Measurements from ENCODE around the gene PTPRK.

The PTPRK gene

GRCh38 chr6:128139519-128139918, 380.9 kb downstream of the PTPRK start:
- DNase-seq (ENCODE audit: low read depth, low spot score) = no peak

GRCh38 chr6:128138694-128139093, 381.7 kb downstream of the PTPRK start:
- DNase-seq (ENCODE audit: low read depth, low spot score) = no peak

- DNase-seq (ENCODE audit: low read depth, low spot score) = no peak
Measured at GRCh38 chr6:128135325-128135724, 385.1 kb downstream of the PTPRK start.

- peak; percentile 55 for DNase-seq (ENCODE audit: low read depth, low spot score)
Measured at GRCh38 chr6:128131566-128131965, 388.8 kb downstream of the PTPRK start.

GRCh38 chr6:128131036-128131435, 389.4 kb downstream of the PTPRK start:
- no peak for DNase-seq (ENCODE audit: low read depth, low spot score)

GRCh38 chr6:128129679-128130078, 390.7 kb downstream of the PTPRK start:
- no peak for DNase-seq (ENCODE audit: low read depth, low spot score)

- DNase-seq (ENCODE audit: low read depth, low spot score) = no peak
Measured at GRCh38 chr6:128127650-128128049, 392.7 kb downstream of the PTPRK start.

- no peak for DNase-seq (ENCODE audit: low read depth, low spot score)
Measured at GRCh38 chr6:128124713-128125112, 395.7 kb downstream of the PTPRK start.

- no peak for DNase-seq (ENCODE audit: low read depth, low spot score)
Measured at GRCh38 chr6:128121610-128122009, 398.8 kb downstream of the PTPRK start.

GRCh38 chr6:128121190-128121589, 399.2 kb downstream of the PTPRK start:
- no peak for DNase-seq (ENCODE audit: low read depth, low spot score)

- DNase-seq (ENCODE audit: low read depth, low spot score) = no peak
Measured at GRCh38 chr6:128118401-128118800, 402.0 kb downstream of the PTPRK start.

- no peak for DNase-seq (ENCODE audit: low read depth, low spot score)
Measured at GRCh38 chr6:128117916-128118315, 402.5 kb downstream of the PTPRK start.

- DNase-seq (ENCODE audit: low read depth, low spot score) = no peak
Measured at GRCh38 chr6:128114164-128114563, 406.2 kb downstream of the PTPRK start.

GRCh38 chr6:128112494-128112893, 407.9 kb downstream of the PTPRK start:
- no peak for DNase-seq (ENCODE audit: low read depth, low spot score)

GRCh38 chr6:128111096-128111495, 409.3 kb downstream of the PTPRK start:
- no peak for DNase-seq (ENCODE audit: low read depth, low spot score)

- no peak for DNase-seq (ENCODE audit: low read depth, low spot score)
Measured at GRCh38 chr6:128107682-128108081, 412.7 kb downstream of the PTPRK start.

GRCh38 chr6:128099571-128100197, 420.7 kb downstream of the PTPRK start:
- DNase-seq (ENCODE audit: low read depth, low spot score) = no peak

- DNase-seq (ENCODE audit: low read depth, low spot score) = no peak
Measured at GRCh38 chr6:128098000-128098581, 422.3 kb downstream of the PTPRK start.

GRCh38 chr6:128097009-128097408, 423.4 kb downstream of the PTPRK start:
- DNase-seq (ENCODE audit: low read depth, low spot score) = no peak

GRCh38 chr6:128095362-128095761, 425.0 kb downstream of the PTPRK start:
- DNase-seq (ENCODE audit: low read depth, low spot score) = no peak

GRCh38 chr6:128079021-128079420, 441.4 kb downstream of the PTPRK start:
- no peak for DNase-seq (ENCODE audit: low read depth, low spot score)

GRCh38 chr6:128078276-128078675, 442.1 kb downstream of the PTPRK start:
- no peak for DNase-seq (ENCODE audit: low read depth, low spot score)

- no peak for DNase-seq (ENCODE audit: low read depth, low spot score)
Measured at GRCh38 chr6:128076843-128077242, 443.6 kb downstream of the PTPRK start.

GRCh38 chr6:128074567-128074966, 445.8 kb downstream of the PTPRK start:
- no peak for DNase-seq (ENCODE audit: low read depth, low spot score)
